Dendritic cell treated with granulocyte-macrophage colony-stimulating factor and Interleukin-4, amounts not matched to agents 40 ng/mL and 50 ng/mL, for 4 days (primary cell): ENCODE measurements around the gene PITPNB.
A peak's percentile ranks its signal among the peaks of the same experiment; 100 is the strongest.

Experiments
- H3K27ac Mint-ChIP-seq: one replicate; pipeline ENCODE4 v1.8.0; 2022; ENCODE audit warnings: mild to moderate bottlenecking, mixed read lengths
- H3K27me3 Mint-ChIP-seq: one replicate; pipeline ENCODE4 v1.8.0; 2022; ENCODE audit warnings: mild to moderate bottlenecking, mixed read lengths
- H3K36me3 Mint-ChIP-seq: one replicate; pipeline ENCODE4 v1.8.0; 2022; ENCODE audit warnings: low read depth, mixed read lengths
- H3K4me1 Mint-ChIP-seq: one replicate; pipeline ENCODE4 v1.8.0; 2022; ENCODE audit warnings: low read depth, mixed read lengths
- H3K4me3 Mint-ChIP-seq: one replicate; pipeline ENCODE4 v1.8.0; 2022; ENCODE audit warnings: mild to moderate bottlenecking, moderate library complexity, mixed read lengths
- H3K9me3 Mint-ChIP-seq: one replicate; pipeline ENCODE4 v1.8.0; 2022; ENCODE audit warnings: mixed read lengths
- intact Hi-C: fragments of 100-400 bp; cut with micrococcal nuclease; formaldehyde crosslinking; loops from one replicate; pipeline ENCODE4 v1.15.0; 2022

Gene PITPNB

DNA sequence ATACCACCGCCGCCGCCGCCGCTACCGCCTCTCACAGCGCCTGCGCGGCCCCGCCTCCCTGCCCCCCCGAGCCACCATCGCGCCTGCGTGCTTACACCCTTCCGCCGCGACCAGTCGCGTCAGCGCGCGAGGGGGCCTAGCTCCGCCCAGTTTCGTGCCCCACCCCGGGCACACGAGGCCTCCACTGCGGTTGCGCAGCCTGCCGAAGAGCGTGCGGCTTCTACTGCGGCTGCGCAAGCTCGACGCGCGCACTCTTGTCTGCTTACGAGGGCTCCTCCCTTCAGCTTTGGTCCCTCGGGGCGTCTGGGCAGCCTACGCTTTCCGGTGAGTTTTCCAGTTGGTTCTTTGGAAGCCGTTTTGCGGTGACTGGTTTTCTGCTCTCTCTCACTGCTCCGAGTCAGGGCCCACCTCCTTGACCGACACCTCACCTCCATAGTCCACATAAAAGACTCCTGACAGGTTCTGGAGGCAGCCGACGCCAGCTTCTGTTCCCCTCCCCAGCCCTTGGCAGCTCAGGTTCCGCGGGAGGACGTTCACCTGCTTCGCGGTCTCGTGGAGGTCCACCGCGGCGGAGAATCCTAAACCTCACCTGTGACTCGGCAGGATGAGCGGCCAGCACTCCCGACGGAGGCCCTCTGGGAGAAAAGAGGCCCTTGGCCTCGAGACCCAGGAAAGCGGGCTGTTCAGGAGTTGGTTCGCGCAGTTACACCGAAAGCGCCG is at the start of gene PITPNB:
Gene PITPNB, minus strand, starts transcription at position 35 of the 720 bp plus-strand sequence. CDS start 65 bp downstream, outside the sequence.
- H3K4me1 Mint-ChIP-seq: peaks cover 60% of the 10 kb centered on the region
- intact Hi-C loops: no loop called here
- no peaks in the 10 kb centered on the region for H3K9me3 Mint-ChIP-seq
- peaks cover 55% of the 10 kb centered on the region for H3K36me3 Mint-ChIP-seq
- H3K27ac Mint-ChIP-seq: peak within 1 kb of the TSS; percentile 90
- H3K27me3 Mint-ChIP-seq: no peaks in the 10 kb centered on the region
- H3K4me3 Mint-ChIP-seq: peak within 1 kb of the TSS; percentile 96

DNA sequence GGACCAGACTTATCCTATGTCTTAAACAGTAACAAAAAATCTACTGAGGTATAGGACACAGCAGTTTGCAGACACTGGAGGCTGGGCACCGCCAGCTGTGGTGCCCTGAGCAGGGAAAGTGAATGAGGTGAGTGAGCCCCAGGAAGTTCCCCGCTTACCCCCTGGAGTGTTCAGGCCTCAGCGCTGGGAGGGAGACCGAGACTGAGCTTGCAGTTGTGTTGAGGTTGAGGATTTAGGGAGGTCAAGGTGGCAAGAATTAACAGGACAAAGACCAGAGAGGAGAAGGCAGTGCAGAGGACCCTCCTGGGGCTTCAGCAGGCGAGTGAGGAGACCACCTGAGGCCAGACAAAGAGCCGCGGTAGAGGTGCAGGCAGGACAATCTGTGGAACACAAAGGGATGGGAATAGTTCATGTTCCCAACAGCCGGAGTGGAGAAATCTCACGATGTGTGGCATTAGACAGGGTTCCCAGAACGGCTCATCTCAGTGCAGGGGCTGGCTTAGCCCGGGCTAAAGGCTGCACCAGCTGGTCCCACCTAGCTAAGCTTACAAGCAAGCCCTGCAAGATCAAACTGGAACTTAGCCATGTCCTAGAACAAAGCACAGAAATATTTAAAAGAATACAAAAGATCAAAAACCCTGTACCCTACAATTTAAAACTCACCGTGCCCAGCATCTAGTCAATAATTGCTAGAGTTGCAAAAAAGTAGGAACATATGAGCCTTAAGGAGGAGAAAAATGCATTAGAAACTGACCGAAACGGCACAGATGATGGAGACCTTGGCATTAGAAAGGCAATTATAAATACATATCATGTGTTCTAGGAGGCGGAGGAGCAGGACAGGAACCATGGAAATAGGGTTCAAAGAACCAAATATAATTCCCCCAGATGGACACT is 47.4 kb upstream of the PITPNB start:
- Mint-ChIP-seq H3K4me1 (no peaks in the 10 kb centered on the region), H3K36me3 (no peaks in the 10 kb centered on the region), H3K9me3 (no peaks in the 10 kb centered on the region), H3K27me3 (no peaks in the 10 kb centered on the region), H3K4me3 (no peak overlapping the region), H3K27ac (no peak overlapping the region)
- intact Hi-C loops: no loop called here

DNA sequence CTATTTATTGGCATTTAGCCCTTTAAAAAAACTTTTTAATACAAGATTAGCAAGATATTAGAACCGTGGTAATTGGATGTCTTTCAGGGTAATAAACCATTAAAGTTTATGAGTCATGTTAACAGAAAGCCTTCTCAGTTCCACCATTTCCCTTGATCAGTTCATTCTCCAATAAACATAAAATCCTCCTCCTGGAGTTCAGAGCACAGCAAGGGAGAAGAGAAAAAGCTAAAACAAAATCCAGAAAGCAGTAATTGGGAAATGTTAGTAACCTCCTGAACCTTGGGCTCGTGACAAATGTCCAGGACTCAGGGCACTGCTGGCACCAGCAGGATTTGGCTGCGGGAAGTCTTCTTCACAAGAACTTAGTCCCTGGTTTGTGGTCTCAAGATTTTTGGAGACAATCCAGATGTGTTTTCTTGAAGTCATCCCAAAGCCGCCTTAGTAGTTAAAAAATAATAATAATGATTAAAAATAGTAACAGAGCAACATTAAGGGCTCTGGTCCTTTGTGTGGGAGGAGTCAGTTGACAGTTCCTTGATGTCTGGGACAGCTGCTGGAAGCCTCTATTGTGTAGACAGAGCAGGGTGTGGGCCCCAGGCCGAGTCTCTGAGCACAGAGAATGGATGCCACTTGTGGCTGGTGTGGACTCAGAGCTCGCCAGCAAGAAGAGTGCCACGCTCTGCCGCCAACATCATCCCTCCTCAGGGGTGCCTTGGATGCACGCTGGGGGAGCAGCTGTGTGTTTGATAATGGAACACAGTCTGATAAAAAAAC is 43.4 kb upstream of the PITPNB start:
- Mint-ChIP-seq H3K27ac (no peak overlapping the region), H3K4me1 (no peaks in the 10 kb centered on the region), H3K4me3 (no peak overlapping the region), H3K27me3 (no peaks in the 10 kb centered on the region), H3K36me3 (no peaks in the 10 kb centered on the region), H3K9me3 (no peaks in the 10 kb centered on the region)
- intact Hi-C loops: no loop called here

DNA sequence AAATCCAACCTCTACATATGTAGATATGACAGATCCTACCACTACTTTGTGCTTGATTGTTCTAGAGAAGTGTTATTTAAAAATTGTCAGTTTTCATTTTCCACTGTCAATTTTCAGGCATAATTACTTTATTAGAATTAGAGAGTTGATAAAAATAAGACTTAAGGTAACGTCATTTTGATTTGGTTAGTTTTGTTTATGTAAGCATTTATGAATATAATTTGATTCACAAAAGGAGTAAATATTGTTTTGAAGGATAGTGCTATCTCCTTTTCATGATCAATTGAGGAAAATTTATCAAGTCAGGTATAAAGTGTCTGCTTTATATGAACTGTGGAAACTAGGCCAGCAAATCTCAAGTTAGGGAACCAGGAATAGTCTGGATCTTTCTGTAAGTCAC is 42.6 kb upstream of the PITPNB start:
- H3K27me3 Mint-ChIP-seq: no peaks in the 10 kb centered on the region
- intact Hi-C loops: no loop called here
- H3K36me3 Mint-ChIP-seq: no peaks in the 10 kb centered on the region
- H3K9me3 Mint-ChIP-seq: no peaks in the 10 kb centered on the region
- no peak overlapping the region for H3K4me3 Mint-ChIP-seq
- no peak overlapping the region for H3K27ac Mint-ChIP-seq
- no peaks in the 10 kb centered on the region for H3K4me1 Mint-ChIP-seq

DNA sequence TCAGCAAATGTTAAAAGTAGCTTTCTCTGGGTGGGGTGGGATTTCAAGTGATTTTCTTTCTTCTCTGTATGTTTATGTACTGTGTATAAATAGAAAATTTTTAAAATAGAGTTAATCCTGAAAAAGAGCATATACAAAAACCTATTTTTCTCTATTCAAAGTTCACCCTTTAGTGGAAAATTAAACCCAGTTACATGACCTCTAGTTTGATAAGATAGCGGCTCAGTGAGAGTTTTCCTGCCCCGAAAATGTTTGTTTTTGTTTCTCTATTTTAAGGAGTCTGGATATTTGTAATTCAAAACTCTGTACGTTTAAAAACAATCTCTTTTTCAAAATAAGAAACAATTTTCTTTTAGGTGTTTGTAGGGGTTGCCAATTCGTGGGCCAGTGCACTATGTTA is 42.1 kb upstream of the PITPNB start:
- intact Hi-C loops: no loop called here

DNA sequence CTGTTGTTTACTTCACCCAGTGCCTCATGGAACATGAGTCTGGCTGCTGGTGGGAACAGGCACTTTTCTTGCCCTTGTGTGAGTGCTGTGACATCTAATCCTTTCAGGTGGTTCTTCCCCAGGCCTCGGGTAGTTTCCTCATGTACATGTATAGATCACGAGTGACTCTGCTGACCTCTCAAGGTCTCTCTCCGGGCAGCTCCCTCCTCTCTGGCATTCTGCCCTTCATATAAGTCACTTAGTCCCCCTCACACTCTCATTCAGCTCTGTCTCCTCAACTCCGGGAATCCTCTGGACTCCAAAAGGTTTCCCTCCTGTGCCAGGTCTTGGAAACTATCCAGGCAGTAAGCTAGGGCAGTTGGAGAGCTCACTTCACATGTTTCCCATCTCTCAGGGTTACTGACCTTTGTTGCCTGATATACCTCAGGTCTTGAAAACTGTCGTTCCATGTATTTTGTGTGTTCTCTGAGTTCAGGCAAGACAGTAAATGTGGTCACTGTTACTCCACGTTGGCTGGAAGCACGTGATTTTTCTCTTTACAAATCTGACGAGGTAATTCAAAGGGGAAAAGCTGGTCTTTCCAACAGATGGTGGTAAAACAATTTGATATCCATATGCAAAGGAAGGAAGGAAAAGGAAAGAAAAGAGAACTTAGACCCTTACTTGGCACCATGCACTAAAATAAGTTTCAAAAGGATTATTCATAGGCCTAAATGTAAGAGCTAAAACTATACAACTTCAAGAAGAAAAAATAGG is 40.5 kb upstream of the PITPNB start:
- no peak overlapping the region for H3K27ac Mint-ChIP-seq

More for the DNA sequence above, 42.1 kb upstream of the PITPNB start:
- Mint-ChIP-seq H3K4me1 (no peaks in the 10 kb centered on the region), H3K36me3 (no peaks in the 10 kb centered on the region), H3K27me3 (no peaks in the 10 kb centered on the region), H3K9me3 (no peaks in the 10 kb centered on the region), H3K27ac (no peak overlapping the region), H3K4me3 (no peak overlapping the region)

DNA sequence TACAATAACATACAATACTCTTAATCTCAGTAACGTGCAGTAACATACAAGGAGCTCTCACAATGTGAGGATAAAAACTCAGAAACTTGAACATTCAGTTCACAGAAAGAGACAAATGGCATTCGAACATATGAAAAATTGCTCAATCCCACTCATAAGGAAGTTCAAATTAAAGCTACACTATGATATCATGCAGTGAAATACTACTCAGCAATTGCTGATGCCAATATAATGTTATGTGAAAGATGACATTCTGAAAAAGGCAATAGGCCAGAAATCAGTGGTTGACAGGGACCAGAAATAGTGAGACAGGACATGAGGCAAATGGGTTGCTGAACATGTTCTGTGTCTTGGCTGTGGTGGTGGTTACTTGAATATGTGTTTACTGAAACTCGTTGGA is 33.7 kb upstream of the PITPNB start:
- H3K9me3 Mint-ChIP-seq: no peaks in the 10 kb centered on the region
- H3K27me3 Mint-ChIP-seq: no peaks in the 10 kb centered on the region
- H3K4me1 Mint-ChIP-seq: peaks cover 31% of the 10 kb centered on the region
- no peak overlapping the region for H3K4me3 Mint-ChIP-seq
- H3K27ac Mint-ChIP-seq: no peak overlapping the region
- intact Hi-C loops: no loop called here
- no peaks in the 10 kb centered on the region for H3K36me3 Mint-ChIP-seq

More for the DNA sequence above, 40.5 kb upstream of the PITPNB start:
- H3K27me3 Mint-ChIP-seq: no peaks in the 10 kb centered on the region
- H3K4me3 Mint-ChIP-seq: no peak overlapping the region
- no peaks in the 10 kb centered on the region for H3K4me1 Mint-ChIP-seq
- no peaks in the 10 kb centered on the region for H3K36me3 Mint-ChIP-seq
- intact Hi-C loops: no loop called here
- no peaks in the 10 kb centered on the region for H3K9me3 Mint-ChIP-seq

DNA sequence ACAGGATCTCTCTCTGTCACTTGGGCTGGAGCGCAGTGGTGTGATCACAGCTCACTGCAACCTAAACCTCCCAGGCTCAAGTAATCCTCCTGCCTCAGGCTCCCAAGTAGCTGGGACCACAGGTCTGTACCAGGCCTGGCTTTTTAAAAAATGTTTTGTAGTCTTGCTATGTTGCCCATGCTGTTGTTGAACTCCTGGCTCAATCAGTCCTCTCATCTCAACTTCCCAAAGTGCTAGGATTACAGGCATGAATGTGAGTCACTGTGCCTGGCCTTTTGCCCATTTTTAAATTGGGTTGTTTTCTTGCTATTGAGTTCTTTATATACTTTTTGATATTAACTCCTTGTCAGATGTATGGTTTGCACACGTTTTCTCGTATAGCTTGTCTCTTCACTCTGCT is 33.0 kb upstream of the PITPNB start:
- no peaks in the 10 kb centered on the region for H3K9me3 Mint-ChIP-seq
- H3K4me1 Mint-ChIP-seq: peaks cover 38% of the 10 kb centered on the region
- intact Hi-C loops: no loop called here
- no peak overlapping the region for H3K4me3 Mint-ChIP-seq
- no peaks in the 10 kb centered on the region for H3K36me3 Mint-ChIP-seq
- H3K27ac Mint-ChIP-seq: no peak overlapping the region
- H3K27me3 Mint-ChIP-seq: no peaks in the 10 kb centered on the region

DNA sequence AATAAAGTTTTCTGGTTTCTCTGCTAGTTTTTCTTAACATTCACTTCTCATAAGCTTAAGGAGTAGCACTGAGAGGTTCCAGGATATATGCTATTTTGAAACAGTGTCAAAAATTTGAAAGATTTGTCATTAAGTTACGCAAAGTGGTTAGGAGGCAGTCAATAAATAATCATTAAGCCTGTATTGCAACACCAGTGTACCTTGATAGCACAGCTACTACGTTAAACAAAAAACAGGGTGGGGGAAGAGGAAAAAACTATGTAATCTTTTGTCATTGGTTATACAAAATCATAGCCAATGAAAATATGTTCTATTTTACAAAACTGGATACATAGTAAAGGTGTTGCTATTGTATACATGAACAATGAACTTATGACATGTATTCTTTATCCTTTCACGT is 30.4 kb upstream of the PITPNB start:
- intact Hi-C loops: no loop called here
- H3K4me3 Mint-ChIP-seq: no peak overlapping the region
- H3K27me3 Mint-ChIP-seq: no peaks in the 10 kb centered on the region
- H3K27ac Mint-ChIP-seq: no peak overlapping the region
- peaks cover 40% of the 10 kb centered on the region for H3K4me1 Mint-ChIP-seq
- no peaks in the 10 kb centered on the region for H3K9me3 Mint-ChIP-seq
- no peaks in the 10 kb centered on the region for H3K36me3 Mint-ChIP-seq

DNA sequence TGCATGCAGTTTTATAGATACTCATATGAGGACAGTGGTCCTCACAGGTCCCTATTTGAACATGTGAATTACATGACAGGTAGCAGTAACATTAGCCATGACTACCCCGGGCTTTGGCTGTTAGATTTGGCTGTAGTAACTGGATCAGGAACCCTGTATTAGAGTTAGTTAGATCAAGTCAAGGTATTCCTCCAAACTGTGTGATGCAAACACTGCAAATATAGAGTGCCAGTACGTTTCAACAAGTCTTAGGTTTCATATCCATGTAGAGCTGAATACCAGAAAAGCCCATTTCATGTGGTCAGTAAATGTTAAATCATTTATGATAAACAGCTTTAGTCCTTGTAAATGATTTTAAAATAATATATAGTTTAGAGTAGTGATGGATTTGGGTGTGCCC is 29.5 kb upstream of the PITPNB start:
- peak overlapping the region; percentile 14 for H3K27ac Mint-ChIP-seq
- no peaks in the 10 kb centered on the region for H3K9me3 Mint-ChIP-seq
- H3K27me3 Mint-ChIP-seq: no peaks in the 10 kb centered on the region
- H3K36me3 Mint-ChIP-seq: no peaks in the 10 kb centered on the region
- H3K4me1 Mint-ChIP-seq: peaks cover 39% of the 10 kb centered on the region
- intact Hi-C loops: no loop called here
- no peak overlapping the region for H3K4me3 Mint-ChIP-seq

DNA sequence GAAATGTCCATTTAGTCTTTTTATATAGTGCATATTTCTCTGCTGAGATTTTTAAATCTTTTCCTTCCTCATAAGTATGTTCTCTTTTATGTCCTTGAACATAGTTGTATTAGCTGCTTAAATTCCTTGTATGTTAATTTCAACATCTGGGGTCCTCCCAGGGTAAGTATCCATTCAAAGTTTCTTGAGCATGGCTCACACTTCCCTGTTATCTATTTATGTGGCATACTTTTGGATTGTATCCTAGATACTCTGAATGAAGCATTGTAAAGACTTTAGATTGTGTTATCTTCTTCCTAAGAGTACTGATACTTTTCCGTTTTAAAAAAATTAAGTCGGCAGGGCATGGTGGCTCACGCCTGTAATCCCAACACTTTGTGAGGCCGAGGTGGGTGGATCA is 28.4 kb upstream of the PITPNB start:
- Mint-ChIP-seq H3K9me3 (no peaks in the 10 kb centered on the region), H3K36me3 (peaks cover 3% of the 10 kb centered on the region), H3K4me1 (peaks cover 29% of the 10 kb centered on the region), H3K4me3 (no peak overlapping the region), H3K27ac (no peak overlapping the region), H3K27me3 (no peaks in the 10 kb centered on the region)
- intact Hi-C loops: no loop called here

DNA sequence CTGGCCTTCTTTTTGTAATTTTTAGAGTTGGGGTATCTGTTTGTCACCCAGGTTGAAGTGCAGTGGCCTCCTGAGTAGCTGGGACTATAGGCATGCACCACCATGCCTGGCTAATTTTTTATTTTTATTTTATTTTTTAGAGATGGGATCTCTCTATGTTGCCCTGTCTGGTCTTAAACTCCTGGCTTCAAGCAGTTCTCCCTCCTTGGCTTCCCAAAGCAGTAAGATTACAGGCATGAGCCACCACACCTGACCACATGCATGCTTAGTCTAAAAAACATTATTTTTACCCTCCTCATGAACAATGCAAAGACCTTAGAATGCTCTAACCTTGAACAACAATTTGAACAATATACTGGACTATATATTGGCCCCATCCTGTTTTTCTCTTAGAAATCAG is 22.1 kb upstream of the PITPNB start:
- Mint-ChIP-seq H3K36me3 (peaks cover 6% of the 10 kb centered on the region), H3K27me3 (no peaks in the 10 kb centered on the region), H3K27ac (no peak overlapping the region), H3K4me3 (no peak overlapping the region), H3K4me1 (no peaks in the 10 kb centered on the region), H3K9me3 (no peaks in the 10 kb centered on the region)
- intact Hi-C loops: no loop called here

DNA sequence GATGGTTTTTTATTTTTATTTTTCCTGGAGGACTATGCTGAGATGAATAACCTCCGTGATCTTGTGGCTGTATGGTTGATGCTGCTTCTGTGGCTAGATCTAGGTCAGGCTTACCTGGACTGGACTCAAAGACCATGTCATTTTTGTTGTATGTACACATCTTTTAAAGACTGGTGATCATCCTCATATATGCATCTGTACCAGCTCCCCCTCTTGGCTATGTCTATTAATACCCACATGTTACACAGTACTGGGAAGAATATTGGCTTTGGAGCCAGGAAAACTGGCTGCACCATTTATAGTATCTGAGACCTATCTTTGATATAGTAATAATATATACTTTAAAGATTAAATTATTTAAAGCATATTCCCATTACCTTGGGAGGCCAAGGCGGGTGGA is 18.4 kb upstream of the PITPNB start:
- Mint-ChIP-seq H3K4me1 (no peaks in the 10 kb centered on the region), H3K27ac (no peak overlapping the region), H3K4me3 (no peak overlapping the region), H3K36me3 (peaks cover 3% of the 10 kb centered on the region), H3K9me3 (no peaks in the 10 kb centered on the region), H3K27me3 (no peaks in the 10 kb centered on the region)
- intact Hi-C loops: no loop called here
